ENCODE measurements around the gene C12orf54.
"Not testable (repeated sequence)": the region's sequence is repeated elsewhere in the genome, so short reads cannot be mapped to it uniquely, and the experiment has no call there.

The C12orf54 gene

DNA sequence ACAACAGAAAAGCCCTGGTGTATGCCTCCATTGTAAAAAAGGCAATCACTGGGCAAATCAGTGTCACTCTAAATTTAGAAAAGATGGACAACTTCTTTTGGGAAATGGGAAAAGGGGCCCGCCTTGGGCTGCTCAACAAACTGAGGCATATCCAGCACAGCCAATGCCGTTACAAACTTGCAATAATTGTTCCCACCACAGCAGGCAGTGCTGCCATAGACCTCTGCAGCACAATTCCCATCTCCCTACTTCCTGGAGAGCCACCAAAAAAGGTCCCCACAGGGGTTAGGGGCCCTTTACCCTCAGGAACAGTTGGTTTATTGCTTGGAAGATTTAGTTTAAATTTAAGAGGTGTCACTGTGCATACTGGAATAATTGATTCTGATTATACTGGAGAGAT is 26.7 kb downstream of the C12orf54 start:
- DNase-seq, result no peak

DNA sequence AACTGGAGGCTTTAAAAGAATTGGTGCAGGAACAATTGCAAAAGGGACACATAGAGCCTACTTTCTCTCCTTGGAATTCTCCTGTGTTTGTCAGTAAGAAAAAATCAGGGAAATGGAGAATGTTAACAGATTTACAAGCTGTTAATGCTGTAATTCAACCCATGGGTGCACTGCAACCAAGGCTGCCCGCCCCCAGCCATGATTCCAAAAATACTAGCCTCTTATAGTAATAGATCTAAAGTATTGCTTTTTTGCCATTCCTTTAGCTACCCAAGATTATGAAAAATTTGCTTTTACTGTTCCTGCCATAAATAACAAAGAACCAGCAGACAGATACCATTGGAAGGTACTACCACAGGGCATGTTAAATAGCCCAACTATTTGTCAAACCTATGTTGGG is 27.8 kb downstream of the C12orf54 start:
- no peak for DNase-seq

DNA sequence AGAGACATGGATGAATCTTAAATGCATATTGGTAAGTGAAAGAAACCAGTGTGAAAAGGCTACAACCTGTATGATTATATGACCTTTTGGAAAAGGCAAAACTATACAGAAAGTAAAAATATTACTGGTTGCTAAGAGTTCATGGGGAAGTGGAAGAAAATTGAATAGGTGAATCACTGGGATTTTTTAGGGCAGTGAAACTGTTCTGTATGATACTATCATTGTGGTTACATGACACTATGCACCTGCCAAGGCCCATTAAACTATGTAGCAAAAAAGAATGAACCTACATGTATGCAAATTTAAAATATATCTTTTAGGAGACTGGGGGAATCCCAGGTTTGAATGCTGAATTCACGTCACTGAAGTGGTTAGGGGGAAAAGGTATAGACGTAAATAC is 30.6 kb downstream of the C12orf54 start:
- no peak for DNase-seq

DNA sequence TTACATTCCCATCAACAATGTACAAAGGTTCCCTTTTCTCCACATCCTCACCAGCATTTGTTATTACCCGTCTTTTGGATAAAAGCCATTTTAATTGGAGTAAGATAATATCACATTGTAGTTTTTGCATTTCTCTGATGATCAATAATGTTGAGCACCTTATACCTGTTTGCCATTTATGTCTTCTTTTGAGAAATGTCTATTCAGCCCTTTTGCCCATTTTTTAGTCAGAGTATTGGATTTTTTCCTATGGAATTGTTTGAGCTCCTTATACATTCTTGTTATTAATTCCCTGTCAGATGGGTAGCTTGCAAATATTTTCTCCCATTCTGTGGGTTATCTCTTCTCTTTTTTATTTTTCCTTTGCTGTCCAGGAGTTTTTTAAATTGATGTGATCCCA is 32.4 kb downstream of the C12orf54 start:
- no peak for DNase-seq

DNA sequence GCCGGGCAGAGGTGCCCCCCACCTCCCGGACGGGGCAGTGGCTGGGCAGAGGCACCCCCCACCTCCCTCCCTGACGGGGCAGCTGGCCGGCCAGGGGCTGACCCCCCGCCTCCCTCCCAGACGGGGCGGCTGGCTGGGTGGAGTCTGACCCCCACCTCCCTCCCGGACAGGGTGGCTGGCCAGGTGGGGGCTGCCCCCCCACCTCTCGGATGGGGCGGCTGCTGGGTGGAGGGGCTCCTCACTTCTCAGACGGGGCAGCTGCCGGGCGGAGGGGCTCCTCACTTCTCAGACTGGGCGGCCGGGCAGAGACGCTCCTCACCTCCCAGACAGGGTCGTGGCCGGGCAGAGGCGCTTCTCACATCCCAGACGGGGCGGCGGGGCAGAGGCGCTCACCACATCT is 38.1 kb downstream of the C12orf54 start:
- DNase-seq, result not testable (repeated sequence)

DNA sequence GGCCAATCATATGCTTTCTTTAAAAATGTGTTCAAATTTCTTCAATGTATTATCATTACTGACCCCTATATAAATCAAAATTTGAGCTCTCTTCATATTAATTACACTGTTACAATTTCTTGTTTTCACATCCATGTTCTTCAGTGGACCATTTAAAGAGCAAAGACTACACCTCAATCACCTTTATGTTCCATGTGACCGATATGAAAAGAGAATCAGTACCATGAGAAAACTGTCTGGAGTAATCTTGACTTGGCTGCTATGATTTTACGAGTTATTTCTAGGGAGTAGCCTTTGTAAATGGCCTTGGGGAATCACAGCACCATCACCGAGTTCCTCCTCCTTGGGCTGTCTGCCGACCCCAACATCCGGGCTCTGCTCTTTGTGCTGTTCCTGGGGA is 43.0 kb downstream of the C12orf54 start, which contains the start of gene OR8S1:
Gene OR8S1, plus strand, starts transcription at position 301 of the 400 bp plus-strand sequence. Its CDS starts 0 bp downstream, at position 301.
- no peak for DNase-seq

DNA sequence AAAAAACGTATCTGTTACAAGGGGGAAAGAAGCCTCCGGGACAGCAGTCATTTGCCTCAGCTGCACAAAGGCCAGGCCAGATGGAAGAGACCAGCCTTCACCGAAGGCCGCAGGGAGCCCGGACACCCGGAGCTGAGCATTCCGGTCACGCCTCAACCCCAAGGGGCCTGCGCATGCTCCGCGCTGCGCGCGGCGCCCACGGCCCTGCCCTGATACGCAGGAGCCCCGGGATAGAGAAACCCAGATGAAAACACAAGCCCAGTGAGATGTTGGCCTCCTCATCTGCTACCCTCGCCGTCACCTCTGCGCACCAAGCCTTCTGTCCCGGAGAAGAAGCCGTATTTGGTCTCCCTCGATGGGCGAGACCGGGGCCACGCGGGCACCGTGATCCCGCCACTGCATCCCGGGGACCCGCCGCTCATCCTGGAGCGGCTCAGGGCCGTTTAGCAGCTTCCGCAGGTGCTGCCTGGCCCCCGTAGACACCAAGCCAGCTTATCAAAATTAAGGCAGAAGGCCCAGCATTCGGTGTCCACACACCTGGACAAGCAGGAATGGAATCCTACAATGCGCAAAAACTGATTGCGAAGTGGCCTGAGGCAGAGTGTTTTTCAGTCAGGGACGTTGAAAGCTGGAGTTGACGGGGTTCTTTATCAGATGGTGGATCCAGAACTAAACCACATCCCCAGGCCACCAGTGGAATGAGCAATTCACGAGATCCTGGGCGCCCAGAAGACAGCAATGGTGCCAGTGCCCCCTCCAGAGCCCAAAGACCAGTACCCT is 45.8 kb downstream of the C12orf54 start:
- DNase-seq, result no peak

DNA sequence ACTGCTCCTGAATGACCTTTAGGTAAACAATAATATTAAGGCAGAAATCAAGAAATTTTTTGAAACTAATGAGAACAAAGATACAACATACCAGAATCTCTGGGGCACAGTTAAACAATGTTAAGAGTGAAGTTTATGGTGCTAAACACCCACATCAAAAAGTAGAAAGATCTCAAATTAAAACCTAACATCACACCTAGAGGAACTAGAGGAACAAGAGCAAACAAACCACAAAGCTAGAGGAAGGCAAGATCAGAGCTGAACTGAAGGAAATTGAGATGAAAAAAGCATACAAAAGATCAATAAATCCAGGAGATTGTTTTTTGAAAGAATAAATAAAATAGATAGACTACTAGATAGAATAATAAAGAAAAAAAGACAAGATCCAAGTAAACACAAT is 50.3 kb downstream of the C12orf54 start:
- DNase-seq, result no peak

DNA sequence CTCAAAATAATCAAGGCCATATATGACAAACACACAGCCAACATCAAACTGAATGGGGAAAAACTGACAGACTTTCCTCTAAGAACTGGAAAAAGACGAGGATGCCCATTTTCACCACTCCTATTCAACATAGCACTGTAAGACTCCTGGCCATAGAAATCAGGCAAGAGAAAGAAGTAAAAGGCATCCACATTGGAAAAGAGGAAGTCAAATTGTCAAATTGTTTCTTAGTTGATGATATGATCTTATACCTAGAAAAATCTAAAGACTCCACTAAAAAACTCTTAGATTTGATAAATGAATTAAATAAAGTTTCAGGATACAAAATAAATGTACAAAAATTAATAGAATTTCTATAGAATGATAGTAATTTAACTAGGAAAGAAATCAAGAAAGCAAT is 54.3 kb downstream of the C12orf54 start:
- DNase-seq, result no peak

DNA sequence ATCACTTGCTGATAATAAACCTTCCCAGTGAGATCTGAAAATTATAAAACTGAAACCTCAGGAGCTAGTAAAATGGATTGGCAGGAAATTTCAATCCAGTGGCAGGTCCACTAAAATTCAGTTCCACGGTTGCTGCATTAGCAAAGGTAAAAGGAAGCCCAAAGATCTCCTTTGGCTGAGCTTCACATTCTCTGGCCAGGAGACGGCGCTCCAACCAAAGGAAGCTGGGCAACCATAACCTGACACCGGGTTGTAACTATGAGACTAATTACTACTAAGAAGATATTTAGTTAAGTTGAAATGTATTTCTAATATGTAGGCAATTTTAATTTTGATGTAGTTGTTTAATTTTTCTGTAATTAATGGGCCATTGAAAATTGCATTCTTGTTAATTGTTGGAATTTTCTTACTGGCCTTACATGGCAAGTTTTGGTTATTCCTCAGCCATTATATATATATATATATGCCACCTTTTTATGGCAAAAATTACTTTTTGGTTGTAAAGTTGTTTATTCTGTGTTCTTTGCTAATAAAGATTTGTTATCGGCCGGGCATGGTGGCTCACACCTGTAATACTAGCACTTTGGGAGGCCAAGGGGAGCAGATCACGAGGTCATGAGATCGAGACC is 60.1 kb downstream of the C12orf54 start:
- peak in 20 of 58 donors; percentile 0 to 30 (median 4) for DNase-seq

DNA sequence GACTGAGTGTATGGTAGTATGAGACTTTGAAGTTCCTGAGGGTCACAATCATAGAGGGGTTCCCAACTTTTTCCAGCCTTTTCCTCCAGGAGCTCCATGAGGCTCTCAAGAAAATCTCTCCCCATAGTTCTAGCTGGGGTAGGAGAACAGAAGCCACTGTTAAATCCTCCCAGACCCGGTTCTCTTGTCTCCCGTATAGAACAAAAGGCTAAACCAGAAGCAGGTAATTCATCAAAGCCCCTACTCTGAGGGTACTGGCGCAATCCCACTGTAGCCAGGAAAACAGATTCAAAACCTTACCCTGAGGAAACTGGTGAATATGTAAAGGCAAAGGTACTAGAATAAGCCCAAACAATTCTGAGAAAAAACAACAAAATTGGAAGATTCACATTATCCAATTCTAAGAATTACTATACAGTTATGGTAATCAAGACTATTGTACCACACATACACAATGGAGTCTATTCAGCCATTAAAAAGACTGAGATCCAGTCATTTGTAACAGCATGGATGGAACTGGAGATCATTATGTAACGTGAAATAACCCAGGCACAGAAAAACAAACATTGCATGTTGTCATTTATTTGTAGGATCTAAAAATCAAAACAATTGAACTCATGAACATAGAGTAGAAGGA is 63.7 kb downstream of the C12orf54 start:
- DNase-seq, result peak in 1 of 58 donors; percentile 4

All from anterior cingulate cortex (tissue), 58 donors.